ENCODE data around the gene P3H1. TPM values are rescaled to one million over a fixed set of nuclear protein-coding genes. Genes with fewer than 3 reads are reported as not detected.
"Not testable (repeated sequence)": the region's sequence is repeated elsewhere in the genome, so short reads cannot be mapped to it uniquely, and the experiment has no call there.

P3H1 gene
- total RNA-seq, 2 experiments from 2014 or later = 26.4 to 28.6 TPM

GRCh38 chr1:42713293-42713692 is 53.5 kb downstream of the P3H1 start:
- Mint-ChIP-seq H3K27me3 (ENCODE audit: low read depth) (no peaks in the 10 kb centered on the region), H3K4me1 (ENCODE audit: low read depth) (peaks cover 8% of the 10 kb centered on the region), H3K9me3 (peaks cover 18% of the 10 kb centered on the region), H3K4me3 (no peak overlapping the region), H3K36me3 (ENCODE audit: low read depth) (peaks cover 70% of the 10 kb centered on the region), H3K27ac (no peak overlapping the region)
- DNase-seq = no peak
- CTCF ChIA-PET = no interaction called here
- intact Hi-C loops (cut with micrococcal nuclease) = no loop called here

- intact Hi-C loops (cut with micrococcal nuclease); DNase-seq; H3K4me1 Mint-ChIP-seq (ENCODE audit: low read depth); H3K27me3 Mint-ChIP-seq (ENCODE audit: low read depth); H3K4me3 Mint-ChIP-seq; CTCF ChIA-PET; H3K27ac Mint-ChIP-seq: not testable (repeated sequence)
- H3K9me3 Mint-ChIP-seq = peaks cover 18% of the 10 kb centered on the region
- peaks cover 75% of the 10 kb centered on the region for H3K36me3 Mint-ChIP-seq (ENCODE audit: low read depth)
These were observed 54.0 kb downstream of the P3H1 start for GRCh38 chr1:42712808-42713207.

GRCh38 chr1:42703888-42704464 is 62.9 kb downstream of the P3H1 start:
- intact Hi-C loops (cut with micrococcal nuclease) = no loop called here
- peaks cover 84% of the 10 kb centered on the region for H3K36me3 Mint-ChIP-seq (ENCODE audit: low read depth)
- no peak overlapping the region for H3K4me3 Mint-ChIP-seq
- no peak for DNase-seq
- H3K4me1 Mint-ChIP-seq (ENCODE audit: low read depth) = peaks cover 2% of the 10 kb centered on the region
- H3K27me3 Mint-ChIP-seq (ENCODE audit: low read depth) = no peaks in the 10 kb centered on the region
- CTCF ChIA-PET = no interaction called here
- no peaks in the 10 kb centered on the region for H3K9me3 Mint-ChIP-seq
- H3K27ac Mint-ChIP-seq = no peak overlapping the region

- Mint-ChIP-seq H3K9me3 (no peaks in the 10 kb centered on the region), H3K4me1 (ENCODE audit: low read depth) (peaks cover 16% of the 10 kb centered on the region), H3K4me3 (no peak overlapping the region), H3K27me3 (ENCODE audit: low read depth) (no peaks in the 10 kb centered on the region), H3K36me3 (ENCODE audit: low read depth) (peaks cover 84% of the 10 kb centered on the region), H3K27ac (peak overlapping the region; percentile 21)
- DNase-seq = no peak
- intact Hi-C loops (cut with micrococcal nuclease) = no loop called here
- CTCF ChIA-PET = no interaction called here
These were observed 66.8 kb downstream of the P3H1 start for GRCh38 chr1:42700006-42700405.

DNA sequence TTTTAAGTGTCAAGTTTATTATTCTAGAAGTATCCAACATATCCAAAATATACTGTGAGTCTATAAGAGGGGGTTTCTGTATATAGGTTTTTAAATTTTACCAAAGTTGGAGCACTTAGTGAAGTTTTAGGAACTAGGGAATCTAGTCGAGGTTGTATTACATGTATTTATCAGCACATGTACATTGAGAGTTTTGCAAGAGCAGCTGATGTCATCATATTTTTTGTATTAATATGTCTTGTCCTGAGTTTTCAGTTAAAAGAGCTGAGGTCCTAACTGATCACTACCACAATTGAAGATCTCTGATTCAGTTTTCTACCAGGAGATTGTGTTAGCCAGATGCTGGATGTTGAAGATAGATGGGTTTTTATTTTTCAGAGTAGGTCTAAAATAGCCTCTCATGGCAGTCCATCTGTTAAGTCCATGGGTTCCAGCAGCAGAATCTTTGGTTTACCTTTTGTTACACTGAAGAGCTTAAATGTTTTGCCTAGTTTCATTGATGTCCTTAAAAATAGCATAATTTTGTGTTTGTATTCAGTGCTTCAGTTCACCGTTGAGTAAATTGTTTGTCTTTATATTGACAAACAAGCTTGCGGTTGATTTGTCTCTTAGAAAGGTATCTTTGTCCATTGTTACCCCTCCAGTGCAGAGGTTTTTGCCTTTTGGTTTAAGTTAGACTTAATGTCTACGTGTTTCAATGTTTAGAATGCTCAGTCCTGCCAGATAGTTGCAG is 68.6 kb downstream of the P3H1 start:
- Mint-ChIP-seq H3K36me3 (ENCODE audit: low read depth) (peaks cover 81% of the 10 kb centered on the region), H3K4me3 (no peak overlapping the region), H3K4me1 (ENCODE audit: low read depth) (peaks cover 26% of the 10 kb centered on the region), H3K27me3 (ENCODE audit: low read depth) (no peaks in the 10 kb centered on the region), H3K9me3 (no peaks in the 10 kb centered on the region), H3K27ac (peak overlapping the region; percentile 61)
- no peak for DNase-seq
- intact Hi-C loops (cut with micrococcal nuclease) = no loop called here
- CTCF ChIA-PET = no interaction called here

Other genes with a start within 250 kb of the P3H1 start
- gene PPIH, start 108.6 kb downstream of the P3H1 start, total RNA-seq = 100 to 1,000 TPM; 107 to 108 TPM
- gene YBX1, start 84.6 kb downstream of the P3H1 start, total RNA-seq = 1,000 to 10,000 TPM; 1,773 to 1,887 TPM
- gene CLDN19, start 26.8 kb downstream of the P3H1 start, total RNA-seq = not detected
- gene C1orf50, start 221 bp upstream of the P3H1 start, total RNA-seq = 1 to 10 TPM; 4.1 to 4.7 TPM
- gene TMEM269, start 18.0 kb upstream of the P3H1 start, total RNA-seq = under 1 TPM; 0.24 to 0.57 TPM
- 1 to 10 TPM; 3.1 TPM for gene ERMAP, start 50.1 kb upstream of the P3H1 start, total RNA-seq
- 10 to 100 TPM; 16.4 to 17.0 TPM for gene SVBP, start 50.4 kb upstream of the P3H1 start, total RNA-seq
- gene ZNF691, start 79.6 kb upstream of the P3H1 start, total RNA-seq = 1 to 10 TPM; 4.6 to 5.3 TPM
- 10 to 100 TPM; 21.2 to 22.7 TPM for gene SLC2A1, start 191.8 kb upstream of the P3H1 start, total RNA-seq